Hepatocyte (in vitro differentiated cells): Measurements from ENCODE around the gene NR1H3.

Experiments
- EZH2 ChIP-seq: fragments of 200-600 bp; sonication (generic); IDR thresholded peaks from 2 replicates; pipeline ENCODE4 v1.6.1; 2016; ENCODE audit warnings: antibody characterized with exemption, mild to moderate bottlenecking, borderline replicate concordance
- EZH2phosphoT487 ChIP-seq: fragments of 200-600 bp; sonication (generic); IDR thresholded peaks from one replicate; pipeline ENCODE4 v1.6.1; 2018; ENCODE audit warnings: antibody characterized with exemption, mild to moderate bottlenecking, low read depth, moderate library complexity; ENCODE audit not compliant: unreplicated experiment, severe bottlenecking
- TF ChIP-seq, protein P1 (sequence below): fragments of 200-600 bp; sonication (generic); IDR thresholded peaks from 2 replicates; pipeline ENCODE4 v1.5.1; 2016; ENCODE audit warnings: antibody characterized with exemption, mild to moderate bottlenecking; ENCODE audit not compliant: poor library complexity

GRCh38 chr11:47220401-47220821 is 37.4 kb upstream of the NR1H3 start:
- TF ChIP-seq, protein P1, sequence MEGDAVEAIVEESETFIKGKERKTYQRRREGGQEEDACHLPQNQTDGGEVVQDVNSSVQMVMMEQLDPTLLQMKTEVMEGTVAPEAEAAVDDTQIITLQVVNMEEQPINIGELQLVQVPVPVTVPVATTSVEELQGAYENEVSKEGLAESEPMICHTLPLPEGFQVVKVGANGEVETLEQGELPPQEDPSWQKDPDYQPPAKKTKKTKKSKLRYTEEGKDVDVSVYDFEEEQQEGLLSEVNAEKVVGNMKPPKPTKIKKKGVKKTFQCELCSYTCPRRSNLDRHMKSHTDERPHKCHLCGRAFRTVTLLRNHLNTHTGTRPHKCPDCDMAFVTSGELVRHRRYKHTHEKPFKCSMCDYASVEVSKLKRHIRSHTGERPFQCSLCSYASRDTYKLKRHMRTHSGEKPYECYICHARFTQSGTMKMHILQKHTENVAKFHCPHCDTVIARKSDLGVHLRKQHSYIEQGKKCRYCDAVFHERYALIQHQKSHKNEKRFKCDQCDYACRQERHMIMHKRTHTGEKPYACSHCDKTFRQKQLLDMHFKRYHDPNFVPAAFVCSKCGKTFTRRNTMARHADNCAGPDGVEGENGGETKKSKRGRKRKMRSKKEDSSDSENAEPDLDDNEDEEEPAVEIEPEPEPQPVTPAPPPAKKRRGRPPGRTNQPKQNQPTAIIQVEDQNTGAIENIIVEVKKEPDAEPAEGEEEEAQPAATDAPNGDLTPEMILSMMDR = no peak
- TF ChIP-seq EZH2 = no peak
- no peak for TF ChIP-seq EZH2phosphoT487
